ENCODE measurements around the gene DHX8. TPM values are rescaled to one million over a fixed set of nuclear protein-coding genes. Genes with fewer than 3 reads are reported as not detected.

The DHX8 gene
- polyA plus RNA-seq, 3 donors = 21.8 to 35.6 (median 26.5) TPM

- Histone ChIP-seq H3K36me3 (replicated peaks in 1 of 2; ENCODE audit: control insufficient read depth in 1 of 2, insufficient read depth in 2 of 2, low read length in 2 of 2) (no peaks in the 10 kb centered on the region), H3K27me3 (ENCODE audit: control insufficient read depth in 2 of 2, insufficient read depth in 2 of 2, low read length in 2 of 2) (peaks cover 0 to 2% of the 10 kb centered on the region in 2 donors), H3K4me3 (replicated peaks in 1 of 3; ENCODE audit: low read depth in 2 of 3, low read length in 3 of 3) (no peak overlapping the region), H3K4me2 (replicated peaks; ENCODE audit: extremely low read depth, low read length, poor library complexity, severe bottlenecking) (no peak overlapping the region), H3K27ac (ENCODE audit: low read depth in 1 of 2, low read length in 2 of 2) (no peak overlapping the region), H3K9me3 (replicated peaks in 1 of 2; ENCODE audit: control insufficient read depth in 1 of 2, insufficient read depth in 1 of 2, low read length in 2 of 2) (no peaks in the 10 kb centered on the region), H3K79me2 (ENCODE audit: insufficient read depth, low read length) (no peaks in the 10 kb centered on the region), H4K20me1 (ENCODE audit: insufficient read depth, low read length) (no peaks in the 10 kb centered on the region), H3K9ac (ENCODE audit: insufficient read depth, low read length, poor library complexity, severe bottlenecking) (no peak overlapping the region), H2AFZ (ENCODE audit: insufficient read depth, low read depth, low read length, poor library complexity, severe bottlenecking) (no peak overlapping the region), H3K4me1 (ENCODE audit: control insufficient read depth in 1 of 2, insufficient read depth in 2 of 2, low read length in 2 of 2) (no peaks in the 10 kb centered on the region)
- H3K36me3 Mint-ChIP-seq = no peaks in the 10 kb centered on the region
- peaks cover 9% of the 10 kb centered on the region for H3K4me1 Mint-ChIP-seq
- no peak overlapping the region for H3K4me3 Mint-ChIP-seq
- no peak overlapping the region for H3K27ac Mint-ChIP-seq
- intact Hi-C loops (cut with micrococcal nuclease) = no loop called here
- H3K9me3 Mint-ChIP-seq = peaks cover 0 to 2% (median 0%) of the 10 kb centered on the region in 7 donors
- no CpG with 5 or more reads among the region's 4 CpGs for WGBS (ENCODE audit: insufficient coverage)
- no peak for DNase-seq
- peaks cover 6 to 13% (median 8%) of the 10 kb centered on the region in 3 donors for H3K27me3 Mint-ChIP-seq (ENCODE audit: low read depth in 3 of 3)
- TF ChIP-seq CTCF (IDR thresholded peaks at IDR 0.05) = no peak
Measured at GRCh38 chr17:43463241-43463640, 20.5 kb upstream of the DHX8 start.

GRCh38 chr17:43464046-43464445, 19.7 kb upstream of the DHX8 start:
- Histone ChIP-seq H3K36me3 (replicated peaks in 1 of 2; ENCODE audit: control insufficient read depth in 1 of 2, insufficient read depth in 2 of 2, low read length in 2 of 2) (no peaks in the 10 kb centered on the region), H3K9ac (ENCODE audit: insufficient read depth, low read length, poor library complexity, severe bottlenecking) (no peak overlapping the region)
- H3K27ac Mint-ChIP-seq = no peak overlapping the region

More at GRCh38 chr17:43464046-43464445, 19.7 kb upstream of the DHX8 start:
- Mint-ChIP-seq H3K4me3 (no peak overlapping the region), H3K36me3 (no peaks in the 10 kb centered on the region), H3K4me1 (peaks cover 6% of the 10 kb centered on the region), H3K27me3 (ENCODE audit: low read depth in 3 of 3) (peaks cover 6 to 13% (median 8%) of the 10 kb centered on the region in 3 donors), H3K9me3 (peaks cover 0 to 2% (median 0%) of the 10 kb centered on the region in 7 donors)
- no peaks in the 10 kb centered on the region for H4K20me1 ChIP-seq (ENCODE audit: insufficient read depth, low read length)
- H3K27ac ChIP-seq (ENCODE audit: low read depth in 1 of 2, low read length in 2 of 2) = no peak overlapping the region
- no peaks in the 10 kb centered on the region for H3K79me2 ChIP-seq (ENCODE audit: insufficient read depth, low read length)
- no peak overlapping the region for H3K4me2 ChIP-seq (replicated peaks; ENCODE audit: extremely low read depth, low read length, poor library complexity, severe bottlenecking)
- WGBS (ENCODE audit: insufficient coverage) = no CpG with 5 or more reads among the region's 1 CpG
- H3K4me3 ChIP-seq (replicated peaks in 1 of 3; ENCODE audit: low read depth in 2 of 3, low read length in 3 of 3) = no peak overlapping the region
- peaks cover 0 to 2% of the 10 kb centered on the region in 2 donors for H3K27me3 ChIP-seq (ENCODE audit: control insufficient read depth in 2 of 2, insufficient read depth in 2 of 2, low read length in 2 of 2)
- H3K9me3 ChIP-seq (replicated peaks in 1 of 2; ENCODE audit: control insufficient read depth in 1 of 2, insufficient read depth in 1 of 2, low read length in 2 of 2) = no peaks in the 10 kb centered on the region
- no peak for DNase-seq
- no peak for TF ChIP-seq CTCF (IDR thresholded peaks at IDR 0.05)
- intact Hi-C loops (cut with micrococcal nuclease) = no loop called here
- H3K4me1 ChIP-seq (ENCODE audit: control insufficient read depth in 1 of 2, insufficient read depth in 2 of 2, low read length in 2 of 2) = no peaks in the 10 kb centered on the region
- H2AFZ ChIP-seq (ENCODE audit: insufficient read depth, low read depth, low read length, poor library complexity, severe bottlenecking) = no peak overlapping the region
